HL-60 (cell line): ENCODE data around the gene GMNN.
"Not testable (repeated sequence)": the region's sequence is repeated elsewhere in the genome, so short reads cannot be mapped to it uniquely, and the experiment has no call there.

Experiments used
- DNase-seq, 2 experiments: peaks; one replicate each; pipeline ENCODE4 v3.0.0-alpha.2; 2010 to 2020; ENCODE audit warnings: low read depth in 1 of 2, low spot score in 1 of 2
- H3K27ac ChIP-seq: fragments of 250-450 bp; sonication (Bioruptor Pico); replicated peaks from 2 replicates; pipeline ENCODE4 v1.5.1; 2020; ENCODE audit warnings: mild to moderate bottlenecking, moderate library complexity
- H3K27me3 ChIP-seq: fragments of 250-450 bp; sonication (Bioruptor Pico); 2 replicates; pipeline ENCODE4 v1.5.1; 2021; ENCODE audit warnings: mild to moderate bottlenecking, moderate library complexity; ENCODE audit not compliant: insufficient read depth, poor library complexity, severe bottlenecking
- H3K4me3 ChIP-seq: replicated peaks from 2 replicates; pipeline ENCODE4 v1.5.1; 2011; ENCODE audit warnings: mild to moderate bottlenecking, control low read depth, low read length; ENCODE audit not compliant: insufficient read depth
- CTCF ChIP-seq: IDR thresholded peaks from one replicate; pipeline ENCODE4 v1.5.1; 2011; ENCODE audit warnings: low read length, control low read depth, inconsistent platforms; ENCODE audit not compliant: insufficient read depth
- GABPA ChIP-seq: IDR thresholded peaks from 2 replicates; pipeline ENCODE4 v1.6.1; 2012; ENCODE audit warnings: low read depth
- POLR2AphosphoS5 ChIP-seq: IDR thresholded peaks from 2 replicates; pipeline ENCODE4 v1.6.1; 2012; ENCODE audit warnings: low read depth
- REST ChIP-seq: IDR thresholded peaks from 2 replicates; pipeline ENCODE4 v1.6.1; 2012; ENCODE audit warnings: low read depth; ENCODE audit not compliant: insufficient replicate concordance
- SPI1 ChIP-seq: IDR thresholded peaks from 2 replicates; pipeline ENCODE4 v1.6.1; 2012; ENCODE audit warnings: low read depth, mild to moderate bottlenecking, borderline replicate concordance

Gene GMNN

GRCh38 chr6:24753545-24753944 lies 21.2 kb upstream of the GMNN start:
- Histone ChIP-seq H3K27me3 (no peaks in the 10 kb centered on the region), H3K4me3 (no peak overlapping the region), H3K27ac (no peak overlapping the region)
- DNase-seq: no peak
- TF ChIP-seq SPI1: no peak
- TF ChIP-seq CTCF: no peak
- no peak for TF ChIP-seq GABPA
- no peak for TF ChIP-seq REST
- no peak for TF ChIP-seq POLR2AphosphoS5

- H3K4me3 ChIP-seq, DNase-seq, H3K27me3 ChIP-seq, H3K27ac ChIP-seq: not testable (repeated sequence)
Observed at GRCh38 chr6:24754378-24754777, 20.4 kb upstream of the GMNN start.

GRCh38 chr6:24755279-24755678 lies 19.5 kb upstream of the GMNN start:
- TF ChIP-seq SPI1: no peak
- no peak for TF ChIP-seq GABPA
- Histone ChIP-seq H3K4me3 (no peak overlapping the region), H3K27me3 (no peaks in the 10 kb centered on the region), H3K27ac (no peak overlapping the region)
- no peak for DNase-seq

GRCh38 chr6:24757611-24758010 lies 17.1 kb upstream of the GMNN start:
- DNase-seq: peak in 1 of 2 experiments; percentile 42
- no peak overlapping the region for H3K4me3 ChIP-seq
- TF ChIP-seq REST: no peak
- peak; percentile 56; the same call in 1 of the 2 replicates for TF ChIP-seq SPI1
- H3K27me3 ChIP-seq: no peaks in the 10 kb centered on the region
- H3K27ac ChIP-seq: peak overlapping the region; percentile 70

- no peak for DNase-seq
Observed at GRCh38 chr6:24759718-24760117, 15.0 kb upstream of the GMNN start.

More at GRCh38 chr6:24759718-24760117, 15.0 kb upstream of the GMNN start:
- TF ChIP-seq CTCF (no peak), SPI1 (no peak), POLR2AphosphoS5 (no peak)
- Histone ChIP-seq H3K4me3 (no peak overlapping the region), H3K27ac (no peak overlapping the region), H3K27me3 (no peaks in the 10 kb centered on the region)
